Measurements from ENCODE around the gene EZH1. TPM values are rescaled to one million over a fixed set of nuclear protein-coding genes. Genes with fewer than 3 reads are reported as not detected.

The EZH1 gene
- total RNA-seq, 2 experiments from 2014 or later = 23.1 to 25.5 TPM

GRCh38 chr17:42683407-42684034, 61.3 kb downstream of the EZH1 start:
- H3K4me1 Mint-ChIP-seq (ENCODE audit: low read depth) = peaks cover 37% of the 10 kb centered on the region
- DNase-seq = peak; percentile 41
- no peak overlapping the region for H3K27ac Mint-ChIP-seq
- no peak for TF ChIP-seq CTCF (IDR thresholded peaks at IDR 0.05)
- ChIA-PET CTCF (interaction anchor here (0.7 to 2.2 kb wide), 6 partner anchors 9 to 105 kb away, joined by 3 to 12 read pairs (median 4); partner anchors contain the start of gene PSMC3IP), POLR2A (interaction anchor here (0.6 to 1.5 kb wide), 10 partner anchors 9 to 304 kb away, joined by 3 to 7 read pairs (median 3); partner anchors contain the start of genes BECN1 and PSMC3IP)
- peaks cover 39% of the 10 kb centered on the region for H3K27me3 Mint-ChIP-seq
- H3K9me3 Mint-ChIP-seq = no peaks in the 10 kb centered on the region
- H3K4me3 Mint-ChIP-seq = no peak overlapping the region
- no peaks in the 10 kb centered on the region for H3K36me3 Mint-ChIP-seq (ENCODE audit: low read depth)
- ATAC-seq = no peak
- intact Hi-C loops (cut with micrococcal nuclease) = no loop called here

GRCh38 chr17:42682722-42683403, 62.0 kb downstream of the EZH1 start:
- Mint-ChIP-seq H3K4me3 (peak overlapping the region; percentile 61), H3K36me3 (ENCODE audit: low read depth) (no peaks in the 10 kb centered on the region), H3K27me3 (peaks cover 39% of the 10 kb centered on the region), H3K4me1 (ENCODE audit: low read depth) (peaks cover 41% of the 10 kb centered on the region), H3K9me3 (no peaks in the 10 kb centered on the region), H3K27ac (no peak overlapping the region)
- intact Hi-C loops (cut with micrococcal nuclease) = no loop called here
- DNase-seq (peak; percentile 57), ATAC-seq (no peak)
- TF ChIP-seq CTCF (IDR thresholded peaks at IDR 0.05) = no peak
- ChIA-PET CTCF (interaction anchor here (1.6 to 2.2 kb wide), 5 partner anchors 9 to 105 kb away, joined by 4 to 12 read pairs (median 5); partner anchors contain the start of gene PSMC3IP), POLR2A (interaction anchor here (0.7 to 1.5 kb wide), 7 partner anchors 9 to 304 kb away, joined by 3 to 7 read pairs (median 5); partner anchors contain the start of genes BECN1 and PSMC3IP)

- ChIA-PET POLR2A (interaction anchor here (1.1 to 1.5 kb wide), 4 partner anchors 10 to 142 kb away, joined by 3 to 7 read pairs (median 6); partner anchors contain the start of genes BECN1 and PSMC3IP), CTCF (interaction anchor here (1.6 to 2.2 kb wide), 3 partner anchors 80 to 104 kb away, joined by 5 to 12 read pairs (median 5); partner anchors contain the start of gene PSMC3IP)
- peak within 1 kb of the TSS; percentile 61 for H3K4me3 Mint-ChIP-seq
- H3K4me1 Mint-ChIP-seq (ENCODE audit: low read depth) = peaks cover 45% of the 10 kb centered on the region
- intact Hi-C loops (cut with micrococcal nuclease) = no loop called here
- H3K9me3 Mint-ChIP-seq = no peaks in the 10 kb centered on the region
- no peak for ATAC-seq
- peaks cover 39% of the 10 kb centered on the region for H3K27me3 Mint-ChIP-seq
- no peak for TF ChIP-seq CTCF (IDR thresholded peaks at IDR 0.05)
- H3K36me3 Mint-ChIP-seq (ENCODE audit: low read depth) = no peaks in the 10 kb centered on the region
- no peak within 1 kb of the TSS for H3K27ac Mint-ChIP-seq
- DNase-seq = no peak
Observed at GRCh38 chr17:42681976-42682721, 62.7 kb downstream of the EZH1 start, which contains the start of gene CNTNAP1. TSS of gene CNTNAP1 (plus strand) at chr17:42682531. CDS start at chr17:42682830, 299 bp downstream.

GRCh38 chr17:42680331-42680808, 64.5 kb downstream of the EZH1 start:
- DNase-seq (no peak), ATAC-seq (no peak)
- TF ChIP-seq CTCF (IDR thresholded peaks at IDR 0.05) = no peak
- peaks cover 51% of the 10 kb centered on the region for H3K4me1 Mint-ChIP-seq (ENCODE audit: low read depth)
- no peaks in the 10 kb centered on the region for H3K36me3 Mint-ChIP-seq (ENCODE audit: low read depth)
- H3K27ac Mint-ChIP-seq = no peak overlapping the region
- intact Hi-C loops (cut with micrococcal nuclease) = no loop called here
- H3K9me3 Mint-ChIP-seq = no peaks in the 10 kb centered on the region
- peaks cover 43% of the 10 kb centered on the region for H3K27me3 Mint-ChIP-seq
- ChIA-PET CTCF (interaction anchor here (0.6 to 3.2 kb wide), 10 partner anchors 9 to 141 kb away, joined by 3 to 39 read pairs (median 3); partner anchors contain the start of gene PSMC3IP), POLR2A (interaction anchor here (1.9 kb wide), 1 partner anchor 102 kb away, joined by 7 read pairs; no protein-coding TSS in a partner anchor)
- H3K4me3 Mint-ChIP-seq = peak overlapping the region; percentile 53
